Measurements from ENCODE around the gene FGF11. TPM values are rescaled to one million over a fixed set of nuclear protein-coding genes. Genes with fewer than 3 reads are reported as not detected.
A peak's percentile ranks its signal among the peaks of the same experiment; 100 is the strongest.

The FGF11 gene
- total and polyA plus RNA-seq, 2 of the 13 experiments (the other 11 are each of a cell fraction or from before 2014, with no cell fraction given): 0.20 to 7.6 TPM

DNA sequence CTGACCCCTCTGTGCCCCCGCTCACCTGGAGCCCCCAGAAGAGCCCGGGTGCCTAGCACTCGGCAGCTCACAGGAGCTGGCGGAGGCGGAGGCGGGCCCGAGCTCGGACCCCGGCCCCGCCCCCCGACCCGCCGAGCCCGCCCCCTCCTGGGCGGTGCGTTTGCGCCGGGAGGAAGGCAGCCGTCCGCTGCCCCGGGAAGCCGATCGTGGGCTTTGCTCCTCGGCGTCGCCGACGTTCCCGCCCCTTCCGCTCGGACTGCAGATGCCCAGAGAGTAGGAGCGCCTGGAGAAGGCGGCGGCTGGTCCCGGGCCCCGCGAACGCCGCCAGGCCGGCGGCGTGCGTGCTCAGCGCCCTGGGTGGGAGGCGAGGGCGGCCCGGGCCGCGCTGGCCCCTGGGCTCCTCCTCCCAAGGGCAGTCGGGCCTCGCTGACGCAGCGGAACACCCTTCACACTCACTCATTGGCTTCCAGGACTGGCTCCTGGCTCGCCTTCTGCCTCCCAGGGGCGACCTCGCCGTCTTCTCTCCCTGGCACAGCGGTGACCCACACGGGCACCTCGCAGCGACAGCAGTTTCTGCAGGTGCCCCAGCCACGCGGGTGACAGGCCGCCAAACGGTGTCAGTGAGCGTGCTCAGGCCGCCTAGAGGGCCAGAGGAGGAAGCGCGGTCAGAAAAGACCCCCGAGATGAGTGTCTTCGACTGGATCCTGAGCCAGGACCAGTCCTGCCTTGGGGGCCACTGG lies 44.7 kb upstream of the FGF11 start, which contains the start of gene PLSCR3 (continued):
- TF ChIP-seq, protein P1, sequence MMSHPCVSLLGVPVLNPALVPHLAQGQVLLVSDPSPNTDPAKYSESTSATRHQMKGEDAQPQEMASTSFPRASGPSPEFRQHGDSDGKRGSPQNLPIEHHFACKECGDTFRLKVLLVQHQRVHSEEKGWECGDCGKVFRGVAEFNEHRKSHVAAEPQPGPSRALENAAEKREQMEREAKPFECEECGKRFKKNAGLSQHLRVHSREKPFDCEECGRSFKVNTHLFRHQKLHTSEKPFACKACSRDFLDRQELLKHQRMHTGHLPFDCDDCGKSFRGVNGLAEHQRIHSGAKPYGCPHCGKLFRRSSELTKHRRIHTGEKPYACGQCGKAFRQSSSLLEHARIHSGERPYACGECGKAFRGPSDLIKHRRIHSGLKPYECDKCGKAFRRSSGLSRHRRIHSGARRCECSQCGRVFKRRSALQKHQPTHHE (CRISPR knock-in tag; IDR thresholded peaks at IDR 0.05; ENCODE audit: borderline replicate concordance): no peak
- TF ChIP-seq ZNF382 (CRISPR knock-in tag; IDR thresholded peaks at IDR 0.05; ENCODE audit: borderline replicate concordance) (no peak), RCOR2 (CRISPR knock-in tag; IDR thresholded peaks at IDR 0.05) (no peak), TAF15 (IDR thresholded peaks at IDR 0.05; ENCODE audit: low read depth, low read length, poor library complexity, severe bottlenecking) (peak; percentile 61), HOXA5 (CRISPR knock-in tag; IDR thresholded peaks at IDR 0.05) (no peak; the same call in 1 of the 2 replicates), ATF7 (IDR thresholded peaks at IDR 0.05) (no peak), ATF7 (CRISPR knock-in tag; IDR thresholded peaks at IDR 0.05) (no peak), MEF2D (CRISPR knock-in tag; IDR thresholded peaks at IDR 0.05) (peak; percentile 25; the same call in 1 of the 2 replicates), ZNF264 (CRISPR knock-in tag; IDR thresholded peaks at IDR 0.05) (no peak), ZNF260 (CRISPR knock-in tag; IDR thresholded peaks at IDR 0.05; ENCODE audit: borderline replicate concordance, low read depth) (no peak), ARNT2 (CRISPR knock-in tag; IDR thresholded peaks at IDR 0.05; ENCODE audit: low read depth) (peak; percentile 85), KLF15 (CRISPR knock-in tag; IDR thresholded peaks at IDR 0.05; ENCODE audit: borderline replicate concordance) (no peak), NR2F2 (IDR thresholded peaks at IDR 0.05; ENCODE audit: borderline replicate concordance, low read depth) (no peak), ZSCAN20 (CRISPR knock-in tag; IDR thresholded peaks at IDR 0.05; ENCODE audit: borderline replicate concordance) (no peak), KAT8 (CRISPR knock-in tag; IDR thresholded peaks at IDR 0.05) (peak; percentile 21; the same call in 1 of the 2 replicates)
- TF ChIP-seq, protein P2, sequence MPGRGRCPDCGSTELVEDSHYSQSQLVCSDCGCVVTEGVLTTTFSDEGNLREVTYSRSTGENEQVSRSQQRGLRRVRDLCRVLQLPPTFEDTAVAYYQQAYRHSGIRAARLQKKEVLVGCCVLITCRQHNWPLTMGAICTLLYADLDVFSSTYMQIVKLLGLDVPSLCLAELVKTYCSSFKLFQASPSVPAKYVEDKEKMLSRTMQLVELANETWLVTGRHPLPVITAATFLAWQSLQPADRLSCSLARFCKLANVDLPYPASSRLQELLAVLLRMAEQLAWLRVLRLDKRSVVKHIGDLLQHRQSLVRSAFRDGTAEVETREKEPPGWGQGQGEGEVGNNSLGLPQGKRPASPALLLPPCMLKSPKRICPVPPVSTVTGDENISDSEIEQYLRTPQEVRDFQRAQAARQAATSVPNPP (CRISPR knock-in tag; IDR thresholded peaks at IDR 0.05): peak; percentile 65; the same call in 1 of the 2 replicates
- TF ChIP-seq, protein P3, sequence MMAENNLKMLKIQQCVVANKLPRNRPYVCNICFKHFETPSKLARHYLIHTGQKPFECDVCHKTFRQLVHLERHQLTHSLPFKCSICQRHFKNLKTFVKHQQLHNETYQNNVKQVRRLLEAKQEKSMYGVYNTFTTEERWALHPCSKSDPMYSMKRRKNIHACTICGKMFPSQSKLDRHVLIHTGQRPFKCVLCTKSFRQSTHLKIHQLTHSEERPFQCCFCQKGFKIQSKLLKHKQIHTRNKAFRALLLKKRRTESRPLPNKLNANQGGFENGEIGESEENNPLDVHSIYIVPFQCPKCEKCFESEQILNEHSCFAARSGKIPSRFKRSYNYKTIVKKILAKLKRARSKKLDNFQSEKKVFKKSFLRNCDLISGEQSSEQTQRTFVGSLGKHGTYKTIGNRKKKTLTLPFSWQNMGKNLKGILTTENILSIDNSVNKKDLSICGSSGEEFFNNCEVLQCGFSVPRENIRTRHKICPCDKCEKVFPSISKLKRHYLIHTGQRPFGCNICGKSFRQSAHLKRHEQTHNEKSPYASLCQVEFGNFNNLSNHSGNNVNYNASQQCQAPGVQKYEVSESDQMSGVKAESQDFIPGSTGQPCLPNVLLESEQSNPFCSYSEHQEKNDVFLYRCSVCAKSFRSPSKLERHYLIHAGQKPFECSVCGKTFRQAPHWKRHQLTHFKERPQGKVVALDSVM (CRISPR knock-in tag; IDR thresholded peaks at IDR 0.05): peak; percentile 40; the same call in 1 of the 2 replicates
- TF ChIP-seq, protein P4, sequence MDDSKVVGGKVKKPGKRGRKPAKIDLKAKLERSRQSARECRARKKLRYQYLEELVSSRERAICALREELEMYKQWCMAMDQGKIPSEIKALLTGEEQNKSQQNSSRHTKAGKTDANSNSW (CRISPR knock-in tag; IDR thresholded peaks at IDR 0.05; ENCODE audit: borderline replicate concordance): peak; percentile 79; the same call in 1 of the 2 replicates
- TF ChIP-seq, protein P5, sequence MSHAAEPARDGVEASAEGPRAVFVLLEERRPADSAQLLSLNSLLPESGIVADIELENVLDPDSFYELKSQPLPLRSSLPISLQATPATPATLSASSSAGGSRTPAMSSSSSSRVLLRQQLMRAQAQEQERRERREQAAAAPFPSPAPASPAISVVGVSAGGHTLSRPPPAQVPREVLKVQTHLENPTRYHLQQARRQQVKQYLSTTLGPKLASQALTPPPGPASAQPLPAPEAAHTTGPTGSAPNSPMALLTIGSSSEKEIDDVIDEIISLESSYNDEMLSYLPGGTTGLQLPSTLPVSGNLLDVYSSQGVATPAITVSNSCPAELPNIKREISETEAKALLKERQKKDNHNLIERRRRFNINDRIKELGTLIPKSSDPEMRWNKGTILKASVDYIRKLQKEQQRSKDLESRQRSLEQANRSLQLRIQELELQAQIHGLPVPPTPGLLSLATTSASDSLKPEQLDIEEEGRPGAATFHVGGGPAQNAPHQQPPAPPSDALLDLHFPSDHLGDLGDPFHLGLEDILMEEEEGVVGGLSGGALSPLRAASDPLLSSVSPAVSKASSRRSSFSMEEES (CRISPR knock-in tag; IDR thresholded peaks at IDR 0.05): no peak
- TF ChIP-seq, protein P6, sequence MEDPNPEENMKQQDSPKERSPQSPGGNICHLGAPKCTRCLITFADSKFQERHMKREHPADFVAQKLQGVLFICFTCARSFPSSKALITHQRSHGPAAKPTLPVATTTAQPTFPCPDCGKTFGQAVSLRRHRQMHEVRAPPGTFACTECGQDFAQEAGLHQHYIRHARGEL (CRISPR knock-in tag; IDR thresholded peaks at IDR 0.05): no peak
- TF ChIP-seq, protein P7, sequence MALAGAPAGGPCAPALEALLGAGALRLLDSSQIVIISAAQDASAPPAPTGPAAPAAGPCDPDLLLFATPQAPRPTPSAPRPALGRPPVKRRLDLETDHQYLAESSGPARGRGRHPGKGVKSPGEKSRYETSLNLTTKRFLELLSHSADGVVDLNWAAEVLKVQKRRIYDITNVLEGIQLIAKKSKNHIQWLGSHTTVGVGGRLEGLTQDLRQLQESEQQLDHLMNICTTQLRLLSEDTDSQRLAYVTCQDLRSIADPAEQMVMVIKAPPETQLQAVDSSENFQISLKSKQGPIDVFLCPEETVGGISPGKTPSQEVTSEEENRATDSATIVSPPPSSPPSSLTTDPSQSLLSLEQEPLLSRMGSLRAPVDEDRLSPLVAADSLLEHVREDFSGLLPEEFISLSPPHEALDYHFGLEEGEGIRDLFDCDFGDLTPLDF (CRISPR knock-in tag; IDR thresholded peaks at IDR 0.05): no peak

Measured in HepG2 (cell line).